Measurements from ENCODE around the gene CPT1A.

- TF ChIP-seq CTCF (conservative IDR thresholded peaks at IDR 0.05) (no peak), ZFX (IDR thresholded peaks at IDR 0.05) (no peak)
These were observed 78.5 kb downstream of the CPT1A start for GRCh38 chr11:68763181-68763721.

All from C4-2B (cell line).